ENCODE results near the gene ESPL1.
"Not testable (repeated sequence)": the region's sequence is repeated elsewhere in the genome, so short reads cannot be mapped to it uniquely, and the experiment has no call there.

The ESPL1 gene

DNA sequence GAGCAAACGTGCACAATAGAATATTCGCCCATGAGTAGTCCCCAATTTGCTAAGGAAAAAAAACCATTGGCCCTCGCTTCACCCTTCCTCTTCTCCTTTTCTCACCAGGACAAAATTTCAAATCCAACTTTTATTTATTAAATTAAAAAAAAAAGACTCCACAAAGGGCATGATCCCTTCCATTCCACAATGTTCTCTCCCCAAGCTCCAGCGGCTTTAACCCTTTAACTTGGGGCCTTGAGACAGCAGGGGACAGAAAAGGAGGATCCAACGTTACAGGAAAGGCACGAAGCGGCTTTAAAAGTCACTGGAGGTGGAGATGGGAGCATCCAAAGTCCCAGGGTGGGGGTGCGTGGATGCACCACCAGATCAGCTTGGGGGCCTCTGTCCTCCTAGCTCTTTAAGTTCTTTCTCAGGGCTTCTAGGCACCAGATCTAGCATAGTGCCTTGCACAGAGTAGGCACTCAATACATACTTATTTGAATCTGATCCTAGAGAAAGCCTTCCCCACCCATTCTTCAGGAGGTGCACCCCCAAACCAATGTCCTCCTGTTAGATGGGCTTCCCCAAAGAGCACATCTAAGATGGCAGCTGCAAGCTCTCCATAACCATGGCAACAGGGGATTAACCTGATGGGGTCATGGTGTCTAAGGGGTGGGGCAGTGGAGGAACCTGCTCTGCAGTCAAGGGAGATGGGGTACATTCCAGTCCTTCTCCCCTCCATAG is 58.5 kb downstream of the ESPL1 start:
- TF ChIP-seq SUZ12 (IDR thresholded peaks at IDR 0.05) (no peak), TARDBP (IDR thresholded peaks at IDR 0.05) (no peak), FOXM1 (IDR thresholded peaks at IDR 0.05; ENCODE audit: borderline replicate concordance) (no peak), L3MBTL2 (conservative IDR thresholded peaks at IDR 0.05) (no peak), CTBP1 (IDR thresholded peaks at IDR 0.05; ENCODE audit: borderline replicate concordance) (no peak), HDGF (IDR thresholded peaks at IDR 0.05; ENCODE audit: borderline replicate concordance) (no peak), FOXK2 (IDR thresholded peaks at IDR 0.05) (no peak), BHLHE40 (IDR thresholded peaks at IDR 0.05; ENCODE audit: borderline replicate concordance) (no peak), SP1 (IDR thresholded peaks at IDR 0.05) (no peak), LEF1 (IDR thresholded peaks at IDR 0.05; ENCODE audit: borderline replicate concordance) (no peak), NFRKB (IDR thresholded peaks at IDR 0.05) (no peak), ZNF384 (IDR thresholded peaks at IDR 0.05) (no peak)
- TF ChIP-seq, protein P1, sequence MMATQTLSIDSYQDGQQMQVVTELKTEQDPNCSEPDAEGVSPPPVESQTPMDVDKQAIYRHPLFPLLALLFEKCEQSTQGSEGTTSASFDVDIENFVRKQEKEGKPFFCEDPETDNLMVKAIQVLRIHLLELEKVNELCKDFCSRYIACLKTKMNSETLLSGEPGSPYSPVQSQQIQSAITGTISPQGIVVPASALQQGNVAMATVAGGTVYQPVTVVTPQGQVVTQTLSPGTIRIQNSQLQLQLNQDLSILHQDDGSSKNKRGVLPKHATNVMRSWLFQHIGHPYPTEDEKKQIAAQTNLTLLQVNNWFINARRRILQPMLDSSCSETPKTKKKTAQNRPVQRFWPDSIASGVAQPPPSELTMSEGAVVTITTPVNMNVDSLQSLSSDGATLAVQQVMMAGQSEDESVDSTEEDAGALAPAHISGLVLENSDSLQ (IDR thresholded peaks at IDR 0.05) = no peak
- no peak for DNase-seq (ENCODE audit: extremely low spot score)
- CTCF ChIA-PET = interaction anchor here (0.6 to 4.3 kb wide), 4 partner anchors 18 to 182 kb away, joined by 3 to 32 read pairs (median 6); no protein-coding TSS in a partner anchor
- POLR2A ChIA-PET = interaction anchor here (0.5 to 5.5 kb wide), 7 partner anchors 9 to 174 kb away, joined by 3 to 36 read pairs (median 4); partner anchors contain the start of genes SP1, SP7 and TARBP2

DNA sequence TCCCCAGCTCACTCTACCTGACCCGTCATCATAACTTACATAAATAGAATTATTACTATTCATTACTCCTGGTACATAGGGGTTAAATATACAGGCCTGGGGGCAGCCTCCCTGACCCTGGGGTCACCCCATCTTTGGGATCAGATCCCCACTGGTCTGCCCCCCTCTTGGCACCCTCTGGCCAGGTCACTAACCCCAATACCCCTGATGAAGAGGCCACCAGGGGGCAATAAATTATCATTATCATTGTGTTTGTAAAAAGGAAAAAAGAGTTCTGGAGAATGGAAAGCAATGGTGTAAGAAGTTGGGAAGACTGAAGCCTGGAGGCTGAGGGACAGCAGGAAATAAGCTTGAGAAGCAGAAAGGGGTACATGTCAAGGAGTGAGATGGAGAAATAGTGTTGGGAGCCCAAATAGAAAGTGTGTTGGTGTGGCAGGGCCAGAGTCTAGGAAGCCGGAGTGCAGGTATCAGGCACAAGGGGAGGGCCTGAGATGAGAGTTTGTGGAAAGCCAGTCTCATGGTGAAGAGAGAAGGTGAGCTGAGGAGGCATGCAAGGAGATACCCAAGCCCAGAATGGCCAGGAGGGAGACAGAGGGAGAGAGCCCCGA is 59.4 kb downstream of the ESPL1 start:
- CTCF ChIA-PET = interaction anchor here (1.4 to 4.3 kb wide), 2 partner anchors 17 to 94 kb away, joined by 10 to 32 read pairs; no protein-coding TSS in a partner anchor
- TF ChIP-seq LEF1 (IDR thresholded peaks at IDR 0.05; ENCODE audit: borderline replicate concordance) (no peak), FOXM1 (IDR thresholded peaks at IDR 0.05; ENCODE audit: borderline replicate concordance) (no peak), NFRKB (IDR thresholded peaks at IDR 0.05) (no peak)
- DNase-seq (ENCODE audit: extremely low spot score) = no peak
- POLR2A ChIA-PET = interaction anchor here (1.1 to 5.5 kb wide), 6 partner anchors 8 to 174 kb away, joined by 3 to 36 read pairs (median 6); partner anchors contain the start of genes SP1, SP7 and TARBP2

DNA sequence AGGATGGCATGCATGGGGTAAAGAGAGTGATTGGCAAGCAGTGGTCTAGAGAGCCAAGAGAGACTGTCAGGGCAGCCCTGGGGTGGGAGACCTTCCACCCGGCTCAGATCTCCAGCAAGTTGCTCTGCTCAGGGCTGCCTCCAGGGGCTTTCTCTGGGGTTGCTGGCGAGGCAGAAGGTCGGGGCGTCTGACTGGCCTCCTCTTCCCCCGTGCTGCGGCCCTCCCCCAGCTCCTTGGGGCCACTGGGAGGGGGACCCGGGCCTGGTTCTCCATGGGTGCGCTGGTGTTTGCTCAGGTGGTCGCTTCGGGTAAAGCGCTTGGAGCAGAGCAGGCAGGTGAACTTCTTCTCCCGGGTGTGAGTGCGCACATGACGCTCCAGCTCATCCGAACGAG is 59.9 kb downstream of the ESPL1 start:
- TF ChIP-seq FOXA1 (IDR thresholded peaks at IDR 0.05) (no peak), TARDBP (IDR thresholded peaks at IDR 0.05) (no peak), ARNT (IDR thresholded peaks at IDR 0.05) (no peak), SUZ12 (IDR thresholded peaks at IDR 0.05) (no peak)
- DNase-seq (ENCODE audit: extremely low spot score) = no peak
- CTCF ChIA-PET = interaction anchor here (1.2 to 4.3 kb wide), 3 partner anchors 17 to 94 kb away, joined by 3 to 32 read pairs (median 10); no protein-coding TSS in a partner anchor
- POLR2A ChIA-PET = interaction anchor here (2.4 to 5.5 kb wide), 3 partner anchors 17 to 173 kb away, joined by 9 to 36 read pairs (median 13); partner anchors contain the start of genes SP1 and TARBP2

DNA sequence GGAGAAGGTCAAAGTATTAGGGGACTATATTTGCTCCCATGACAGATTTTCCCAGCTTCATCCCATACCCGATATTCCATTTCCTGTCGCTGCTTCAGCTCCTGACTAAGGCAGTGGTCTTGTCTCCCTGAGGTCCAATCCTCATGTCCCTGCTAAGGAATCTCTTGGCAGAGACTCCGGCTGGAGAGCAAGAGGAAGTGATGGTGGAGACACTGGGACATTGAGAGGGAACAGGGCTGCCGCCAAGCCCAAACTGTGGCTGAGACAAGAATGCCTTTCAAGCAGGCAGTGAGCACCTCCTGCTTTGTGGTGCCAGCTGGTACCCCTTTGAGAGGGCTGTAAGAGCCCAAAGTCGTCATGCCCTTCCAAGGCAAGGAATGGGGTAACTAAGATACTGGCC is 62.6 kb downstream of the ESPL1 start:
- ChIA-PET CTCF (interaction anchor here (0.8 kb wide), 1 partner anchor 9 kb away, joined by 4 read pairs; the partner anchor contains the start of gene AAAS), POLR2A (interaction anchor here (5.5 kb wide), 1 partner anchor 14 kb away, joined by 36 read pairs; no protein-coding TSS in a partner anchor)
- TF ChIP-seq L3MBTL2 (conservative IDR thresholded peaks at IDR 0.05) (no peak), HDGF (IDR thresholded peaks at IDR 0.05; ENCODE audit: borderline replicate concordance) (no peak), FOXM1 (IDR thresholded peaks at IDR 0.05; ENCODE audit: borderline replicate concordance) (no peak), BHLHE40 (IDR thresholded peaks at IDR 0.05; ENCODE audit: borderline replicate concordance) (no peak), FOXA1 (IDR thresholded peaks at IDR 0.05) (no peak), ARNT (IDR thresholded peaks at IDR 0.05) (no peak), ZNF384 (IDR thresholded peaks at IDR 0.05) (no peak), SUZ12 (IDR thresholded peaks at IDR 0.05) (no peak), NFRKB (IDR thresholded peaks at IDR 0.05) (no peak), TARDBP (IDR thresholded peaks at IDR 0.05) (no peak), CTBP1 (IDR thresholded peaks at IDR 0.05; ENCODE audit: borderline replicate concordance) (no peak), ELF4 (IDR thresholded peaks at IDR 0.05) (no peak), SP1 (IDR thresholded peaks at IDR 0.05) (no peak), LEF1 (IDR thresholded peaks at IDR 0.05; ENCODE audit: borderline replicate concordance) (no peak), FOXK2 (IDR thresholded peaks at IDR 0.05) (no peak)
- TF ChIP-seq, protein P1 (IDR thresholded peaks at IDR 0.05) = no peak
- DNase-seq (ENCODE audit: extremely low spot score) = no peak

DNA sequence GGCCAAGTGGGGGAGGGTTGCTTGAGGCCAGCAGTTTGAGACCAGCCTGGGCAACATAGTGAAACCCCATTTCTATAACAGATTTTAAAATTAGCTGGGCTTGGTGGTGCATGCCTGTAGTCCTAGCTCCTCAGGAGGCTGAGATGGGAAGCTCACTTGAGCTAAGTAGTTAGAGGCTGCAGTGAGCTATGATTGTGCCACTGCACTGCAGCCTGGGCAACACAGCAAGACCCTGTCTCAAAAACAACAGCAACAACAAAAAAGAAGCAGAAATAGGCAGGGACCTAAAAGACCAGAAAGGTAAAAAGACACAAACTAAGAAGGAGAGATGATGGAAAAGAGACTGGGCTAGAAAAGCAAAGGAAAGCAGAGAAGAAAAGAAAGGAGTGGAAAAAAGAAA is 64.2 kb downstream of the ESPL1 start:
- not testable (repeated sequence) for DNase-seq (ENCODE audit: extremely low spot score)
- POLR2A ChIA-PET = interaction anchor here (0.7 kb wide), 1 partner anchor 11 kb away, joined by 3 read pairs; no protein-coding TSS in a partner anchor
- CTCF ChIA-PET = interaction anchor here (1.7 to 2.0 kb wide), 2 partner anchors 20 to 89 kb away, joined by 3 to 7 read pairs; no protein-coding TSS in a partner anchor

DNA sequence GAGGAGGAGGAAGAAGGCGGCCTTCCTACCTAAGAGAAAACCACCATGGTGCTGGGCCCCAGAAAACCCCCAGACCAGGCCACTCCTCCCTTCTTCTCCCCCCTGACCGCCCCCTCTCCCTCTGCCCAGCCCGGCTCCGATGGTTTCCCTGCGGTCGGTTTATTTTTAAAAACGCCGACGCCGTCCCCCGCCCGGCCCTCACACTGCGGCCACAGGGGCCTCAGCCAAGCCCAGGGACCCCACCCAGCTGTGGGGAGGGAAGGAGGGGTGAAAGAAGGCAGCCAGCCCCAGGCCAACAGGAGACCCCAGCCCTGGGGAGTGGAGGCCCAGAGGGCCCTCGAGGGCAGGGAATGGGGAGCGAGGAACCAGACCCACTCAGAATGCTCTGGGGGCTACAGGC is 64.6 kb downstream of the ESPL1 start:
- ChIA-PET POLR2A (interaction anchor here (0.7 to 2.7 kb wide), 3 partner anchors 11 to 12 kb away, joined by 3 to 15 read pairs (median 9); partner anchors contain the start of gene AAAS), CTCF (interaction anchor here (1.0 to 2.0 kb wide), 3 partner anchors 20 to 154 kb away, joined by 3 to 7 read pairs (median 3); no protein-coding TSS in a partner anchor)
- no peak for TF ChIP-seq LEF1 (IDR thresholded peaks at IDR 0.05; ENCODE audit: borderline replicate concordance)
- no peak for TF ChIP-seq SUZ12 (IDR thresholded peaks at IDR 0.05)
- no peak for TF ChIP-seq FOXK2 (IDR thresholded peaks at IDR 0.05)
- TF ChIP-seq TARDBP (IDR thresholded peaks at IDR 0.05) = no peak
- no peak for TF ChIP-seq BHLHE40 (IDR thresholded peaks at IDR 0.05; ENCODE audit: borderline replicate concordance)
- TF ChIP-seq SP1 (IDR thresholded peaks at IDR 0.05) = no peak
- no peak for TF ChIP-seq HDGF (IDR thresholded peaks at IDR 0.05; ENCODE audit: borderline replicate concordance)
- TF ChIP-seq NFRKB (IDR thresholded peaks at IDR 0.05) = no peak
- TF ChIP-seq CTBP1 (IDR thresholded peaks at IDR 0.05; ENCODE audit: borderline replicate concordance) = no peak
- TF ChIP-seq L3MBTL2 (conservative IDR thresholded peaks at IDR 0.05) = no peak
- no peak for TF ChIP-seq FOXM1 (IDR thresholded peaks at IDR 0.05; ENCODE audit: borderline replicate concordance)
- no peak for TF ChIP-seq ARNT (IDR thresholded peaks at IDR 0.05)
- no peak for TF ChIP-seq ELF4 (IDR thresholded peaks at IDR 0.05)
- TF ChIP-seq, protein P1 (IDR thresholded peaks at IDR 0.05) = no peak
- TF ChIP-seq FOXA1 (IDR thresholded peaks at IDR 0.05) = no peak
- TF ChIP-seq ZNF384 (IDR thresholded peaks at IDR 0.05) = no peak
- no peak for DNase-seq (ENCODE audit: extremely low spot score)
